ENCODE measurements around the gene TMA7.

TMA7 gene

DNA sequence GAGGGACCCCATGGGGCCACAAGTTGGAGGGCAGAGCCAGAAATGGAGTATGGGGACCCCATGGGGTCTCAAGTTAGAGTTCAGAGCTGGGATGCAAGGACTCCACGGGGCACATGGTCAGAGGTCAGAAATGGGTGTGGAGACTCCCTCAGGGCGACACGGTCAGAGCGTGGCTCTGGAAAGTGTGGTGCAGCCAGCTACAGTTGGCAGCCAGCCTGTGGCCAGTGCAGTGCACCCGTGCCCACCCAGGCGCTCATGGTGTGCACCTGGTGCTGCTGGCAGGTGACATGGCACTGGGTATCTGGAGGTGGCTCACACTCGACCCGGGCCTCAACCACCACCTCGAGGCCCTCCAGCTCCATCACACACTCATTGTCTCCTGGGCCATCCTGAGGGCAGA lies 21.4 kb upstream of the TMA7 start:
- Histone ChIP-seq H3K79me2 (no peaks in the 10 kb centered on the region), H3K4me1 (no peaks in the 10 kb centered on the region), H3K4me2 (ENCODE audit: low read length) (no peak overlapping the region), H3K36me3 (ENCODE audit: control insufficient read depth, insufficient read depth, low read length) (no peaks in the 10 kb centered on the region), H3K4me3 (ENCODE audit: low read depth, low read length) (no peak overlapping the region), H3K9me3 (ENCODE audit: control insufficient read depth, low read length) (no peaks in the 10 kb centered on the region), H3K9ac (no peak overlapping the region), H3K27me3 (ENCODE audit: control insufficient read depth, insufficient read depth, low read length) (no peaks in the 10 kb centered on the region), H3K27ac (no peak overlapping the region), H2AFZ (no peak overlapping the region)
- TF ChIP-seq, protein P1, sequence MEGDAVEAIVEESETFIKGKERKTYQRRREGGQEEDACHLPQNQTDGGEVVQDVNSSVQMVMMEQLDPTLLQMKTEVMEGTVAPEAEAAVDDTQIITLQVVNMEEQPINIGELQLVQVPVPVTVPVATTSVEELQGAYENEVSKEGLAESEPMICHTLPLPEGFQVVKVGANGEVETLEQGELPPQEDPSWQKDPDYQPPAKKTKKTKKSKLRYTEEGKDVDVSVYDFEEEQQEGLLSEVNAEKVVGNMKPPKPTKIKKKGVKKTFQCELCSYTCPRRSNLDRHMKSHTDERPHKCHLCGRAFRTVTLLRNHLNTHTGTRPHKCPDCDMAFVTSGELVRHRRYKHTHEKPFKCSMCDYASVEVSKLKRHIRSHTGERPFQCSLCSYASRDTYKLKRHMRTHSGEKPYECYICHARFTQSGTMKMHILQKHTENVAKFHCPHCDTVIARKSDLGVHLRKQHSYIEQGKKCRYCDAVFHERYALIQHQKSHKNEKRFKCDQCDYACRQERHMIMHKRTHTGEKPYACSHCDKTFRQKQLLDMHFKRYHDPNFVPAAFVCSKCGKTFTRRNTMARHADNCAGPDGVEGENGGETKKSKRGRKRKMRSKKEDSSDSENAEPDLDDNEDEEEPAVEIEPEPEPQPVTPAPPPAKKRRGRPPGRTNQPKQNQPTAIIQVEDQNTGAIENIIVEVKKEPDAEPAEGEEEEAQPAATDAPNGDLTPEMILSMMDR (IDR thresholded peaks at IDR 0.05) = no peak

DNA sequence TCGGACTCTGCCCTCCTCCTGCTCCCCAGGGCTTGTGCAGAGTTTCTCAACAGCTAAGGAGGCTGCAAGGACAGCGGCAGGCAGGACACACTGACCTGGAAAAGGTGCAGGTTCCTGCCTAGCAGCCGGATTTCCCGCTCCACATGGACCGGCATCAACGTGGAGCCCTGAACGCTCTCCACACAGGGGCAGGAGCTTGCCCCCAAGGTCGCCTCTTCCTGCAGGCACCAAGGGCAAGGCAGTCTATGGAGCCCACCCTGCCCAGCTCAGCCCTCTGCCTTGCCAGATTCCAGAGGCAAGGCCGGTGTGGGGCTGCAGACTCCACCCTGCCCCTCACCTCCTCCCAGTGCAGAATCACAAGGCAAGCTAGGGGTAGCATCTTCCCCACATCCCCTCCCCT lies 20.9 kb upstream of the TMA7 start:
- TF ChIP-seq, protein P1 (IDR thresholded peaks at IDR 0.05) = no peak
- Histone ChIP-seq H2AFZ (no peak overlapping the region), H3K4me3 (ENCODE audit: low read depth, low read length) (no peak overlapping the region), H3K9me3 (ENCODE audit: control insufficient read depth, low read length) (no peaks in the 10 kb centered on the region), H3K79me2 (no peaks in the 10 kb centered on the region), H3K9ac (no peak overlapping the region), H3K36me3 (ENCODE audit: control insufficient read depth, insufficient read depth, low read length) (no peaks in the 10 kb centered on the region), H3K27ac (no peak overlapping the region), H3K4me1 (no peaks in the 10 kb centered on the region), H3K4me2 (ENCODE audit: low read length) (no peak overlapping the region), H3K27me3 (ENCODE audit: control insufficient read depth, insufficient read depth, low read length) (no peaks in the 10 kb centered on the region)

DNA sequence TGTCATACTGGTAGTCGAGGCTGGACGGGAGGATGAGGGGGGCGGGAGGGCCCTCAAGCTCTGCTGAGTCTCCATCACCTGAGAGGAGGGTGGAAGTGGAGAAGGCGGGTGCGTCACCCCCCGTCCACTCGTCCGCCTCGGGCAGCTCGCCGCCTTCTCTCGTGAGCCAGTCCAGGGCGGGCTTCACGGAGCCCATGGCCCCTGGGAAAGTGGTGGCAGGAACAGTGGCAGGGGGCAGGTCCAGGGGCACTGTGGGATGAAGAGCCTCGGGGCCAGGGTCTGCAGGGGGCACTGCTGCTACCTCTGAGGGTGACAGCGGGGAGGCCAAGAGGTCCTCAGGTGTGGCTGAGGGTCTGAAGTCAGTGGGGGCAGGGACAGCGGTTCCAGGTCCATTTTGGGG lies 20.5 kb upstream of the TMA7 start:
- Histone ChIP-seq H3K36me3 (ENCODE audit: control insufficient read depth, insufficient read depth, low read length) (no peaks in the 10 kb centered on the region), H3K9me3 (ENCODE audit: control insufficient read depth, low read length) (no peaks in the 10 kb centered on the region), H3K27me3 (ENCODE audit: control insufficient read depth, insufficient read depth, low read length) (no peaks in the 10 kb centered on the region), H3K4me3 (ENCODE audit: low read depth, low read length) (no peak overlapping the region), H3K27ac (no peak overlapping the region), H3K79me2 (no peaks in the 10 kb centered on the region), H2AFZ (no peak overlapping the region), H3K4me1 (no peaks in the 10 kb centered on the region), H3K9ac (no peak overlapping the region), H3K4me2 (ENCODE audit: low read length) (no peak overlapping the region)
- TF ChIP-seq, protein P1 (IDR thresholded peaks at IDR 0.05) = no peak

DNA sequence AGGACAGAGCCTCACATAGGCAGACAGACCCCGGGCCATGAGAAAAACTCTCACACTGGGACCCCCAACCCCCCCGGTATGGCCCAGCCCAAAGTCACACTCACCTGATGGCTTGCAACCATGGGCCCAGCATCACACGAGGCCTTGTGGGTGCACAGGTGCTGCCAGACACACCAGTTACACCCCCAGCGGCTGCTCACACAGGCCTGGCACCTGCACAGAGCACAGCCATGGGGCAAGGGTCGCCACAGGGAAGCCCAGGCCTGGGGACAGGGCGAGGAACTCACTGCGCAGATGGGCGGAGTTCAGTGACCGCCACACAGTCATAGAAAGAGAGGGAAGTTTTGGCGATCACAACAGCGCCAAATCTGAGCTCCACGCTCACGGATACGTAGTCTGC lies 19.5 kb upstream of the TMA7 start:
- Histone ChIP-seq H3K9me3 (ENCODE audit: control insufficient read depth, low read length) (no peaks in the 10 kb centered on the region), H3K79me2 (no peaks in the 10 kb centered on the region), H3K4me1 (no peaks in the 10 kb centered on the region), H2AFZ (no peak overlapping the region), H3K36me3 (ENCODE audit: control insufficient read depth, insufficient read depth, low read length) (no peaks in the 10 kb centered on the region), H3K9ac (no peak overlapping the region), H3K4me2 (ENCODE audit: low read length) (no peak overlapping the region), H3K4me3 (ENCODE audit: low read depth, low read length) (no peak overlapping the region), H3K27ac (no peak overlapping the region), H3K27me3 (ENCODE audit: control insufficient read depth, insufficient read depth, low read length) (no peaks in the 10 kb centered on the region)
- TF ChIP-seq, protein P1 (IDR thresholded peaks at IDR 0.05) = no peak

DNA sequence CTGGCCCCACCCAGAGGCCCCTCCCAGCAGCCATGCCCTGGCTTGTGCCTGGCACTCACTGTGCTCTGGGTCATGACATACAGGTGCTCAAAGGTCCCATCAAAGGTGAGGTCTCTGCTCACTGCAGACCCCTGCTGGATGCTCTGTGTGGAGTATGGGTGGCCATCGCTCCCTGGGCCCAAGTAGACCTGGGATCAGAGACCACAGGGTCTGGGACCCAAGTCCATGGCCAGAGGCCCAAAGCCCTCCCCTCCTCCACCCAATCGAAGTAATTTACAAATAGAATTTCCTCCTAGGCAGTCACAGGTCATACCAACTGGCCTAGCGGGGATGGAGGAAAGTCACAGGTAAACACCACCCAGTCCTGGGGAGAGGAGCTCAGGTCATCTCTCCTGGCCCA lies 17.8 kb upstream of the TMA7 start:
- H3K27ac ChIP-seq = no peak overlapping the region

More for the DNA sequence above, 17.8 kb upstream of the TMA7 start:
- Histone ChIP-seq H3K36me3 (ENCODE audit: control insufficient read depth, insufficient read depth, low read length) (no peaks in the 10 kb centered on the region), H3K79me2 (no peaks in the 10 kb centered on the region), H3K9me3 (ENCODE audit: control insufficient read depth, low read length) (no peaks in the 10 kb centered on the region), H3K4me1 (peaks cover 15% of the 10 kb centered on the region), H2AFZ (no peak overlapping the region), H3K4me2 (ENCODE audit: low read length) (no peak overlapping the region), H3K9ac (no peak overlapping the region), H3K4me3 (ENCODE audit: low read depth, low read length) (no peak overlapping the region), H3K27me3 (ENCODE audit: control insufficient read depth, insufficient read depth, low read length) (no peaks in the 10 kb centered on the region)
- TF ChIP-seq, protein P1 (IDR thresholded peaks at IDR 0.05) = no peak

Data from parathyroid adenoma (tissue), 2 donors.